H9 (cell line): Measurements from ENCODE around the gene DHRSX. TPM values are rescaled to one million over a fixed set of nuclear protein-coding genes. Genes with fewer than 3 reads are reported as not detected.

ENCODE experiments used
- DNase-seq: peaks from one replicate; pipeline ENCODE4 v3.0.0-alpha.2; 2017
- H2AFZ ChIP-seq: one replicate; pipeline ENCODE4 v1.6.1; 2013; ENCODE audit warnings: mild to moderate bottlenecking, low read length, control low read depth, moderate library complexity
- H2AK5ac ChIP-seq: 2 replicates; pipeline ENCODE4 v1.6.1; 2013; ENCODE audit warnings: low read length, control low read depth, mixed read lengths; ENCODE audit not compliant: insufficient read length
- H2BK120ac ChIP-seq: one replicate; pipeline ENCODE4 v1.6.1; 2013; ENCODE audit warnings: low read depth, mild to moderate bottlenecking, low read length, control low read depth, inconsistent platforms; ENCODE audit not compliant: poor library complexity, severe bottlenecking
- H2BK12ac ChIP-seq: 2 replicates; pipeline ENCODE4 v1.6.1; 2013; ENCODE audit warnings: low read length, control low read depth, mixed read lengths, low read depth; ENCODE audit not compliant: insufficient read length
- H2BK15ac ChIP-seq: 2 replicates; pipeline ENCODE4 v1.6.1; 2013; ENCODE audit warnings: low read depth, low read length, control low read depth
- H2BK20ac ChIP-seq: one replicate; pipeline ENCODE4 v1.6.1; 2013; ENCODE audit warnings: low read depth, mild to moderate bottlenecking, low read length, control low read depth, inconsistent platforms; ENCODE audit not compliant: poor library complexity, severe bottlenecking
- H2BK5ac ChIP-seq: 2 replicates; pipeline ENCODE4 v1.6.1; 2013; ENCODE audit warnings: low read length, control low read depth, mixed read lengths; ENCODE audit not compliant: insufficient read length
- H3K14ac ChIP-seq: 2 replicates; pipeline ENCODE4 v1.6.1; 2013; ENCODE audit warnings: low read length, control low read depth; ENCODE audit not compliant: insufficient read depth
- H3K18ac ChIP-seq: 2 replicates; pipeline ENCODE4 v1.6.1; 2013; ENCODE audit warnings: low read depth, mild to moderate bottlenecking, mixed read lengths, low read length, control low read depth; ENCODE audit not compliant: insufficient read length
- H3K23ac ChIP-seq: 2 replicates; pipeline ENCODE4 v1.6.1; 2013; ENCODE audit warnings: low read length, control low read depth, mixed read lengths, low read depth; ENCODE audit not compliant: insufficient read length
- H3K23me2 ChIP-seq: 2 replicates; pipeline ENCODE4 v1.6.1; 2013; ENCODE audit warnings: low read depth, mild to moderate bottlenecking, mixed read lengths, low read length, control low read depth; ENCODE audit not compliant: insufficient read length, poor library complexity, severe bottlenecking
- H3K27ac ChIP-seq: 2 replicates; pipeline ENCODE4 v1.5.1; 2013; ENCODE audit warnings: low read length, control low read depth, mixed read lengths, low read depth; ENCODE audit not compliant: insufficient read length
- H3K27me3 ChIP-seq: 2 replicates; pipeline ENCODE4 v1.6.1; 2013; ENCODE audit warnings: low read length, control low read depth, inconsistent platforms; ENCODE audit not compliant: insufficient read depth
- H3K4ac ChIP-seq: 2 replicates; pipeline ENCODE4 v1.6.1; 2013; ENCODE audit warnings: low read depth, mild to moderate bottlenecking, control low read depth, inconsistent platforms, low read length, moderate library complexity
- H3K4me1 ChIP-seq: 2 replicates; pipeline ENCODE4 v1.6.1; 2013; ENCODE audit warnings: low read length, control low read depth, inconsistent platforms; ENCODE audit not compliant: insufficient read depth
- H3K4me2 ChIP-seq: 2 replicates; pipeline ENCODE4 v1.6.1; 2013; ENCODE audit warnings: low read length, control low read depth, mixed read lengths; ENCODE audit not compliant: insufficient read length, insufficient read depth
- H3K56ac ChIP-seq: 2 replicates; pipeline ENCODE4 v1.6.1; 2013; ENCODE audit warnings: low read depth, mild to moderate bottlenecking, mixed read lengths, low read length, control low read depth; ENCODE audit not compliant: insufficient read length
- H3K79me1 ChIP-seq: 2 replicates; pipeline ENCODE4 v1.6.1; 2013; ENCODE audit warnings: low read depth, mild to moderate bottlenecking, moderate library complexity, low read length, control low read depth, inconsistent platforms; ENCODE audit not compliant: insufficient read depth, poor library complexity, severe bottlenecking
- H3K79me2 ChIP-seq: 2 replicates; pipeline ENCODE4 v1.6.1; 2013; ENCODE audit warnings: low read length, control low read depth, inconsistent platforms; ENCODE audit not compliant: insufficient read depth
- H3K9ac ChIP-seq: 2 replicates; pipeline ENCODE4 v1.6.1; 2013; ENCODE audit warnings: low read length, control low read depth, mixed read lengths; ENCODE audit not compliant: insufficient read length; ENCODE audit errors: extremely low read depth
- H3K9me3 ChIP-seq: one replicate; pipeline ENCODE4 v1.6.1; 2013; ENCODE audit warnings: low read depth, low read length, inconsistent platforms; ENCODE audit not compliant: control insufficient read depth
- H3T11ph ChIP-seq: one replicate; pipeline ENCODE4 v1.6.1; 2013; ENCODE audit warnings: mild to moderate bottlenecking, low read length, control low read depth, inconsistent platforms
- H4K20me1 ChIP-seq: one replicate; pipeline ENCODE4 v1.6.1; 2013; ENCODE audit not compliant: control insufficient read depth, insufficient read length, insufficient read depth
- H4K5ac ChIP-seq: 2 replicates; pipeline ENCODE4 v1.6.1; 2013; ENCODE audit warnings: low read depth, mild to moderate bottlenecking, mixed read lengths, low read length, control low read depth; ENCODE audit not compliant: insufficient read length
- H4K8ac ChIP-seq: replicated peaks from 2 replicates; pipeline ENCODE4 v1.6.1; 2013; ENCODE audit warnings: low read length, control low read depth, mixed read lengths, low read depth; ENCODE audit not compliant: insufficient read length
- H4K91ac ChIP-seq: 2 replicates; pipeline ENCODE4 v1.6.1; 2013; ENCODE audit warnings: low read depth, mild to moderate bottlenecking, moderate library complexity, mixed read lengths, low read length, control low read depth; ENCODE audit not compliant: insufficient read length
- H3K27ac Mint-ChIP-seq, 3 experiments: 2 replicates in 2 of 3; 3 replicates in 1 of 3; pipeline ENCODE4 v1.8.0; 2020 to 2021; ENCODE audit warnings: mixed read lengths in 3 of 3, mild to moderate bottlenecking in 1 of 3, moderate library complexity in 1 of 3
- H3K27me3 Mint-ChIP-seq: 2 replicates; pipeline ENCODE4 v1.8.0; 2021; ENCODE audit warnings: low read depth, mild to moderate bottlenecking, moderate library complexity, mixed read lengths
- H3K36me3 Mint-ChIP-seq, 3 experiments: 2 replicates in 2 of 3; 3 replicates in 1 of 3; pipeline ENCODE4 v1.8.0; 2020 to 2021; ENCODE audit warnings: low read depth in 3 of 3, mixed read lengths in 3 of 3; ENCODE audit not compliant: insufficient read depth in 1 of 3
- H3K4me1 Mint-ChIP-seq, 2 experiments: 2 replicates each; pipeline ENCODE4 v1.8.0; 2020; ENCODE audit warnings: mixed read lengths in 2 of 2
- H3K4me3 Mint-ChIP-seq, 2 experiments: 2 replicates in 1 of 2; 3 replicates in 1 of 2; pipeline ENCODE4 v1.8.0; 2020 to 2021; ENCODE audit warnings: mild to moderate bottlenecking in 2 of 2, mixed read lengths in 2 of 2, moderate library complexity in 1 of 2
- H3K9me3 Mint-ChIP-seq, 2 experiments: 2 replicates in 1 of 2; 3 replicates in 1 of 2; pipeline ENCODE4 v1.8.0; 2020; ENCODE audit warnings: mild to moderate bottlenecking in 2 of 2, mixed read lengths in 2 of 2, moderate library complexity in 1 of 2
- CTCF ChIP-seq: fragments of 200-600 bp; sonication (generic); conservative IDR thresholded peaks from 3 replicates; pipeline ENCODE4 v1.8.0; 2021; ENCODE audit warnings: antibody characterized with exemption, mild to moderate bottlenecking
- WGBS: extraction: QIAGEN DNeasy Blood & Tissue Kit; methylation state at CpG from one replicate; pipeline ENCODE4 v1.1.7; 2013; ENCODE audit warnings: missing lambda C conversion rate, low lambda C conversion rate, mixed read lengths; ENCODE audit not compliant: insufficient read length; ENCODE audit errors: extremely low coverage; 5-methylcytosine and 5-hydroxymethylcytosine counted together
- total RNA-seq: library from RNA; stranded (reverse); gene quantifications from 2 replicates; pipeline ENCODE4 v1.2.1, GENCODE V29; 2021

Gene DHRSX
- total RNA-seq, 1 experiment from 2014 or later = 44.0 TPM

DNA sequence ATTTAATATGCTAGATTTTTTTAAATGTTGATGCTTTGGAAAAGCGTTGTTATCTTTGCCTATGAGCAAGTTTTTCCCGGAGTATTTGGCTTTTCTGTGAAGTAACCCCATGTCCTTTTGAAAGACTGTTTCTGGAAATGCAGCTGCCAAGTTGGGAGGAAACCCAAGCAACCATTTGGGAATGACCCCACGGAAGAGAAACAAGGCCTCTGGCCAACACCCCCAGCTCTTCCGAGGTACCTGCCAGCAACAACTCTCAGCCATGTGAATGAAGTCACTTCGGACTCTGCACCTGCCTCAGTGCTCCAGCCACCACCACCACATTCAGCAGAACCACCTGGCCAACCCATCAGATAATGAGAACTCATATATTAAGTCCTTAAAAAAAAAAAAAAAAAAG lies 36.2 kb upstream of the DHRSX start:
- no peak for TF ChIP-seq CTCF
- H4K8ac ChIP-seq = no peak overlapping the region
- no peak overlapping the region for H2BK120ac ChIP-seq
- H3K18ac ChIP-seq = no peak overlapping the region
- H3K27me3 ChIP-seq = no peaks in the 10 kb centered on the region
- H3K56ac ChIP-seq = no peak overlapping the region
- H3K4ac ChIP-seq = no peak overlapping the region
- no peak overlapping the region for H2AFZ ChIP-seq
- H3K9ac ChIP-seq = no peak overlapping the region
- no peaks in the 10 kb centered on the region for H3K79me1 ChIP-seq
- H4K5ac ChIP-seq = no peak overlapping the region
- no peak overlapping the region for H3K4me2 ChIP-seq
- no peak overlapping the region for H2AK5ac ChIP-seq
- H3K27ac ChIP-seq = no peak overlapping the region
- Mint-ChIP-seq H3K27ac (peak overlapping the region in 1 of 3 experiments; percentile 44; a peak in 2 of 7 replicates), H3K36me3 (no peaks in the 10 kb centered on the region), H3K4me1 (peaks cover 9 to 11% of the 10 kb centered on the region in 2 experiments; a peak in 3 of 4 replicates), H3K27me3 (no peaks in the 10 kb centered on the region; the same call in 1 of the 2 replicates), H3K4me3 (no peak overlapping the region), H3K9me3 (no peaks in the 10 kb centered on the region; a peak in 3 of 5 replicates)
- H4K91ac ChIP-seq = no peak overlapping the region
- H3K23me2 ChIP-seq = no peaks in the 10 kb centered on the region
- no peaks in the 10 kb centered on the region for H3K4me1 ChIP-seq
- H3K23ac ChIP-seq = no peak overlapping the region
- H2BK5ac ChIP-seq = no peak overlapping the region
- H3K79me2 ChIP-seq = no peaks in the 10 kb centered on the region
- no peak overlapping the region for H2BK15ac ChIP-seq
- H2BK12ac ChIP-seq = no peak overlapping the region
- no peak for DNase-seq
- no peak overlapping the region for H3K14ac ChIP-seq
- H3K9me3 ChIP-seq = no peaks in the 10 kb centered on the region
- H2BK20ac ChIP-seq = no peak overlapping the region
- no CpG with 5 or more reads among the region's 5 CpGs for WGBS
- no peaks in the 10 kb centered on the region for H4K20me1 ChIP-seq
- no peak overlapping the region for H3T11ph ChIP-seq
